Measurements from ENCODE around the gene KLHDC8A.

Gene KLHDC8A

DNA sequence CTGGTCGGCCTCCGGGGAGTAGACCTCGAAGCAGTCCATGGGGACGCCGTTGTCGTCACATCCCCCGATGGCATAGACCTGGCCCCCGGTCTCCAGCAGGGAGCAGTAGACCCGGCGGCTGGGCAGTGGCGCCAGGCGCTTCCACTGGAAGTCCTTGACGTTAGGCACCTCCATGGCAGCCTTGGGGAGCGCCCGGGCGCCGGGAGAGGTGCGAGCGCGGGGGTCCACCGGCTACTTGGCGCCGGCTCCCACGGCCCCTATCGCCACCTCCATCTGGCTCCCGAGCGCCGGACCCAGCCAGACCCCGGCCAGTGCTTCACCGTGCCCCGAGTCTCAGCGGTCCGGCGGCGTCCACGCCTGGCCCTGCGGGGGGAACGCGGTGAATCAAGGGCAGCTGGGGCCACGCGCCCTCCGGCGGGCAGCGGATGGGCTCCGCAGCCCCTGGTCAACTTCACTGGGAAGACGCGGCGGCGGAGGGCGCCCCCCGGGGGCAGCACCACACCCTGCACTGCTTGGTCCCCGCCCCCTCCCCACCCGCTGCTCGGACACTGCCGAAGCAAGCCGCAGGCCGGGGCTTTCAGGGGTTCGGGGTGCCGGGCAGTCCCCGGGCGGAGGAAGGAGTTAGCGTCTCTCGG is 13.2 kb downstream of the KLHDC8A start:
- DNase-seq: no peak

DNA sequence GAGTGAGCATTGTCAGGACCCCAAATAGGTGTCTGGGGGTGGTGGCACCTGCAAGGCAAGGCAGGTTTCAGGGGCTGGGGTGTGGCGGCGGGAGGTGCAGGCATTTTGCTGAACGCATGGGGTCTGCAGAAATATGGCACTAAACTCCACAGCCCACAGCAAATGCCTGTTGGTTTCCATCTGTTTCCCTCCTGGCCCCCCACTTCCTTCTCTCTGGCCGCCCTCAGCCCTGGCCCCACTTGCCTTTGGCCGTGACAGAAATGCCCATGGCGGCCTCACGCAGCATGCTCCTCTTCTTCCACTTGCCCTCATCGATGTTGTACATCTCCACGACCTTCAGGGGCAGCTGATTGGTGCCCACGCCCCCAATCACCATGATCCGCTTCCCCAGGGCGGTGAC is 13.7 kb downstream of the KLHDC8A start:
- DNase-seq: no peak

DNA sequence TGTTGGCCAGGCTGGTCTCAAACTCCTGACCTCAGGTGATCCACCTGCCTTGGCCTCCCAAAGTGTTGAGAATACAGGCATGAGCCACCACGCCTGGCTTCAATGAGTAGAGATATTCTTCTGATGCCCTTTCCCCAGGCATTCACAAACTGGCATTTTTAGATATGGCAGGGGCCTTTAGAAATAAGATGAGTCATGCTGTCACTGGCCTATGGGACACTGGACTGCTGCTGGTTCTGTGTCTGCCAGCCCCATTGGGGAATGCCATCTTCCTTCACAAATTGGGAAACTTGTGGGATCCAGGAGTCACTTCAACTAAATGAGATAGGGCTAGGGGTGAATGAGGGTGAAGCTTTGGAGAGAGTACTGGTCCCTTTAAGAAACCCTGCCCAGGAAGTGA is 16.0 kb downstream of the KLHDC8A start:
- DNase-seq: no peak

DNA sequence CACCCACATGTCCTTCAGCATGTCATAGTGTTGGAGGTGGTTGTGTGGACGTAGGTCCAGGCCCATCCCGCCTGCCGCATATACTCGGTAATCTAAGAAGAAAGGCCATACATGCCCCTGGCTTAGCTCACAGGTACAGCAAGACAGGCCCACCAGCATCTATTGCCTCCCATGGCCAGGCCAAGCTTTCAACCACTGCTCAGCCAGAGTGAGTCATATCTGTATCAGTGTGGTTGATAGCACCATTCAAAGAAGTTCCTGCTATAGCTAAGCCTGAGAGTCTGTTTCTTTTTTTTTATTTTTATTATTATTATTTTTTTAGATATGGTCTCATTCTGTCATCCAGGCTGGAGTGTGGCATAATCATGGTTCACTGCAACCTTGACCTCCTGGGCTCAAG is 17.0 kb downstream of the KLHDC8A start:
- no peak for DNase-seq

DNA sequence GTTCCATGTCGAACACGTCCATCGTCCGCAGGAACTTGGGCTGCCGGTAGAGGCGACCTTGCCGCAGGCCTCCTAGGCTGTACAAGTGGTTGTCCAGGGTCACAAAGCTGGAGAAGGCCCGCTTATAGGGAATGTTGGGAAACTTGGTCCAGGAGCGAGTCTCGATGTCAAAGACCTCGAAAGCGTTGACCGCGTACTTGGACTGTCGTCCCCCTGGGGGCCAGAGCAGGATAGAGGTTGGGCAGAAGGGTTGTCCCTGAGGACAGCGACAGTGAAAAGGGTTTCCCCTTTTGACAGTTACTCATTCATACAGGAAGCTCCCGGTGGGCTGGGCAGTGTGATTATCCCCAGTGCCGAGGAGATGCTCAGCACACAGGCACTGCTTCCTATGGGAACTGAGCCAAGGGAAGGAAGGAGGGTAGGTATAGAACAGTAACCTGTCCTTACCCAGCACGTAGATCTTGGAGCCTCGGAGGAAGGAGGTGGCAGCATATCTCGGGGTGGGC is 17.5 kb downstream of the KLHDC8A start:
- DNase-seq: no peak

DNA sequence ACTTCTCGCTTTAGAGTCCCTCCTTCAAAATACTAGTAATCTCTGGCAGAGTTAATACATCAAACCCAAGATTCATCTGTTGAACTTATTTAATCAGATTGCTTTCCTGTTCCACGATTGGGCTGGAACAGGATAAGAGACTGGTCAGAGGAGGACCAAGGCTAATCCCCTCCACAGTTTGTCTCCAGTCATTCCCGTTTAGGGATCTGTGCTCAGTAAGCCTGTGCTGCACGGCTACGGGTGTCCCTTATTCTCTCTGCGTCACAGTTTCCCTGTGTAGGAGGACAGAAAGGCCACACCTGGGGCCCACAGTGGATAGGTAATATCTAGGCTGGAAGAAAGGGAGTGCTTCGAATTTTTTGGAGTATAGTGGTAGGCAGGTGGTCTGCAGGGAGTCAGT is 18.7 kb downstream of the KLHDC8A start:
- DNase-seq: no peak

DNA sequence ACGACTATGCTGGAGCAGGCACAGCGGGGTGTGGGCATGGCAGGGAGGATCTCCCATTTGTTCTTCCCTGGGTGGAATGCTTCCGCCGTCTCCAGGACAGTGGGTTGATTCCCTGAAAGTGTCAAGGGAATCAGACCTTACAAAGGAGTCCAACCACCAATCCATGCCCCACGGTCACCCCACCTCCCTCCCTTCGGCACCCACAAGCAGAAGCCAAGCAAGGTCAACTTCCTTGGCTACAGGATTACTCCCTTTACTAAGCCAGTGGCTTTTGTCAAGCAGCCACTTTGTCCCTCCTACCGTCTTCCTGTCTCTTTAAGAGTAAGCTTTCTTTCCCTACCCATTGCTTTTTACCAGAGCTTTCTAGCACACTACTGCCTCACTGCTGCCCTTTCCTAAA is 19.2 kb downstream of the KLHDC8A start:
- DNase-seq: no peak

DNA sequence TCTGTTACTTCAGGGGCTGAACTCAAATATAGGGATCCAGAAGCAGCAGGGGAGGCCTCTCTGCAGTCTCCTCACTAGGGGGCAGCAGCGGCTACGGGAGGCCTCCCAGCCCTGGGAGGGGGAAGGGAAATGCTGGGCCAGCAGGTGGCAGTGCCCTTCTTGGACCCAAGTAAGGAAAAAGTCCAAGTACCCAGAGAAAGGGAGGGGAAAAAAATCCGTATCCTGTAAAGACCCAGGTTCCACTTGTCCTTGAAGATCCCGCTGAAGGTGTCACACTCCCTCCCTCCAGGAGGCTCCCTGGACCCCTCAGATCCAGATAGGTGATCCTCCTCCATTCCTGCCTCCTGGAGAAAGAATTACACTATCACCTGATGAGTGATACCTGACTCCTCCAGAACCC is 21.0 kb downstream of the KLHDC8A start:
- peak; percentile 83 for DNase-seq

DNA sequence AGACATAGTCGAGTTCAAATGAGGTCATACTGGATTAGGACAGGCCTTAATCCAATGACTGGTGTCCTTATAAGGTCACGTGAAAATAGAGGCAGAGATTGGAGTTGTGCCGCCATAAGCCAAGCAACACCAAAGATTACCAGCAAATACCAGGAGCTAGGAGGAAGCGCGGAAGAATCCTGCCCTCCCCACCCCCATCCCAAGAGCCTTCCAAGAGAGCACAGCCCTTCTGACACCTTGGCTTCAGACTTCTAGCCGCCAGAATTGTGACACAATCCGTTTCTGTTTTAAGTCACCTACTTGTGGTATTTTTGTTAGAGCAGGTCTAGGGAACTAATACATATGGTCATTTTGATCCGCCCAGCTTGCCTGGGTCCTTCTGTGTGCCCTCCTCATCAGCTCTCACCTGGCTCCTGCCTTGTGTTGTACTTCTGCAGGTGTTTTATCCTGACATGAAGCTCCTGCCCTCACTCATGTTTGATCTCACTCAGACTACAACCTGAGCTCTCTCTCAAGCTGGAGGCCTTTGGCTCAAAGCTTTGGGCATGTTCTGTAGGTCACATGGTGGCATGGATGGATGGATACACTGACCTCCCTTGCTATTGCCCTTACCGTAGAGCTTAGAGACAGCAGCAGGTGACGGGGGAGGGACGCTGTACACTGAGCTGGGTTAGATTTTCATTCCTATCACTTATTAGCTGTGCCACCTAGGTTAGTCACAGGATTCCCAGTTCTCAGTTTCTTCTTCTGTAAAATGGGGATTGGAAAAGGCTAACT is 24.5 kb downstream of the KLHDC8A start:
- DNase-seq: no peak

DNA sequence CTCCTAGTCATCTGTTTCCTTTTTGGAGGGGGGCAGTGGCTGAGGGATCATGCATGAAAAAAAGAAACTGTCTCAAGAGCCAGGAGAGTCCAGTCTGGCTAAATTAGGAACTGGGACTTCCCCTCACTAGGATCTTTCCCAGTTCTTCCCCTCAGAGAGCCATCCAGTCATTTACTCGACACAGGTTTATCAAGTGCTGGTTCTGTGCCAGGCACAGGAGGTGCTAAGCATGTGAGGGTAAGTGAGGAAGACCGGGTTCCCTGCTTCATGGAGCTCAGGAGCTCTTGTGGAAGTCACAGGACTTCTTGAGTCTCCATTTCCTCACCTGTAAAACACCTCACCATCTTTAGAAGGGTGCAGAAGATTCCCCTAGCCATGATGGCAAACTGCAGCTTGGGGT is 26.6 kb downstream of the KLHDC8A start:
- DNase-seq: no peak

DNA sequence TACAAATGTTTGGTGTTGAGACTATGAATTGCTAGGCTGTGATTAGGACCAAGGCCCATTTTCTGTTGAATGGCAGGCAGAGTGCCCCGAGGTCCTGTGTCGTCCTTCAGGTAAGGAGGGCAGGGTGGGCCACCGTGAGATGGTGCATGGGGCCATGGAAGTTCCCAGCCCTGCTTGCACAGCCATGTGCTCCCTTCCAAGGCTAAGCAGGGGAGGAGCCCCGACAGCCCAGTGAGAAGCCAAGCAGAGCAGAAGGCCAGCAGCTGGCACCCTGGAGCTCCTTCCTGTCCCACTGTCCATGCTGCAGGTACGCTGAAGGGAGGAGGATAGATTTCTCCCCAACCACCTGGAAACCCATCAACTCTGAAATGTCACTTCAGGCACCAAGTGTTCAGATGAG is 27.0 kb downstream of the KLHDC8A start:
- DNase-seq: peak; percentile 31

DNA sequence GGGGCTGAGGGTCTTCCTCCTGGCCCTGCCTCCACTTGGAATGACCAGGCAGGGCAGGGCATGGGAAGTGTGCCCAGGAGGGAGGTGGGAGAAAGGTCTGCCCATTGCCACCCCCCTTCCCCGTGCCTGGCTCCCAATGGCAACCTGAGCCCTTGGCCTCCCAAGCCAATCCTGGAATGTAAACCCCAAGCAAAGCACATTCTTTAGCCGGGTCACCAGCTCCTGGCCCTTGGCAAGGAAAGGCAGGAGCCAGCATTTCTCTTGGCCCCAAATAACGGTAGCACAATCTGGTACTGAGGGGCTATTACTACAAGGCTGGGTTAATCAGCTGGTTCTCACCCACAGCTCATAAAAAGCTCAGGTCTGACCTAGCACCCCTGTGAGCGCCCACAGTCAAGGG is 28.2 kb downstream of the KLHDC8A start:
- DNase-seq: no peak

DNA sequence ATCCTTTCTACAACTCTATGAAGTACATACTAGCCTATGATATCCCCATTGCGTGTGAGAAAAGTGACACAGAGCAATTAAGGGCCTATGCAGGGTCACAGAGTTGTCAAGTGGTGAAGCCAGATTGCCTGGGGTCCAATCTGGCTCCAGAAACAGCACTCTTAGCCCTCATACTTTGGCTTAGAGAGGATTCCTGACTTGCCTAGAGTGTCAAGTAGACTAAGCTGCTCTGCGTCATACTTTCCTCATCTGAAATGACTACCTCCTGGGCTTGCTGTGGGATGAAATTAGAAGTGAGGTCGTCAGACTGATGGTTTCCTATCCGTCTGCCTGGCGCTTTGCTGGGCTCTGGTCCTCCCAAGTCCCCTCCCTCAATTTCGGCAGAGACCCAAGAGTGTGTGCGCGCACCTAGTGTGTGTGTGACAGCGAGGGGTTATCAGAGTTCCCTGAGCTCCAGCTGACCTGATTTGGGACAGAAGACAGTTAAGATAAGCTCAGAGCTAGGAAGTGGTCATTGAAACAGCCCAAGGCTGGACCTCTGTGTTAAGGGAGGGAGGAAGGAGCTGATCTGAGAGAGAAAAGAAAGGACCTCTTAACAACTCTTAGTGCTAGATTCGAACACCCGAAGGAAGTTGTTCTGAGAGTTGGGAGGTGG is 29.8 kb downstream of the KLHDC8A start:
- DNase-seq: no peak

DNA sequence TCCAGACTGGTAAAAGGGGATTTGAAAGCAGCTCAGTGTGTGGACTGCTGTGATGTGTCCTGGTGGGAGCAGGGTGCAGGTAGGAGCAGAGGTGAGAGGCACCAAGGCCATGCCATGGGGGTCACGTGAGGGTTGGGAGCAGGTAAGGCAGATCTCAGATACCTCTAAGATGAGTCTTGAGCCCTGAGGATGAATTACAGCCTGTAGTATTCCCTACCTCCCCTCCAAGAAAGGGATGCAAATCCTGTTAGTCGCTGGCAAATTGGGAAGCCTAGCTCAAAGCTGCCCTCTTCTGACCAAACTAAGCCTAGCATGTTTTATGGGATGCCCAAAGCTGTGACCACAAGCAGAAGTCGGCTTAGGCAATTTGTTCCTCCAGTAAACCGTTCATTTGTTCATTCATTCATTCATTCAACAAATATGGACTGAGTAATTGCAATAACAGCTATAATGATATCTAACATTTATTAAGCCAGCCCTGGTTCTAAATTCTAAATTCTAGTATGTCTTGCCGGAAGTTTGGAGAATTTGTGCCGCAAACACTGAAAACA is 31.3 kb downstream of the KLHDC8A start:
- DNase-seq: peak; percentile 73

DNA sequence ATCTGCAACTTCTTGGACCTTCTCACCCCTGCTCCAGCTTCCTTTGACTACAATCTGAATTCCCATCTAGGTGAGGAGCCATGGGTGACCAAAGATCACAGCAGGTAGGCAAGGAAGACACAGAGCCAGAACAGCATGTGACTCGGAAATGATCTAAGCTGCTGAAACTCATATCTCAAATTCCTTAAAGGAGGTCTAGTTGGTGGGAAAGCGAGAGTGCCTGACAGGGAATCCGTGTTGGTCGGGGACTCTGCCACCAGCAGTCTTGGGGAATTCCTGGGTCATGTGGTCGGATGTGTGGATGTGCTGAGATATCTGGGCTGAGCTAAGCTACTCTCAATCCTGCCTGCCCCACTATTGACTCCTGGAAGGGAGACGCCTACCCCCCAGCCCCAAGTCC is 31.9 kb downstream of the KLHDC8A start:
- no peak for DNase-seq

DNA sequence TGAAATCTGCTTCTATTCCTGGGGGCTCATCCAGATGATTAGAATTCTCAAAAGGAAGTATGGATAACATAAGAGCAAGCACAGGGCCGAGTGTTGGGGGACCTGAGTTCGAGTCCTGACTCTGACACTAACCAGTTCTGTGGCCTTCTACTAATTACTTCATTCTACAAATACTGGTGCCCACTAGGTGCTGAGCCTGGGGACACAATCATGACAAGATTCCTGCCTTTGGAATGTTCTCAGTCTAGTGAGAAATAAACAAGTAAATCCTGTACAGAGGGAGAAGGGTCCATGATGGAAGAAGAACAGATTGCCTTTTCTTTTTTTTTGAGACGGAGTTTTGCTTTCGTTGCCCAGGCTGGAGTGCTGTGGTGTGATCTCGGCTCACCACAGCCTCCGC is 32.9 kb downstream of the KLHDC8A start:
- DNase-seq: no peak

DNA sequence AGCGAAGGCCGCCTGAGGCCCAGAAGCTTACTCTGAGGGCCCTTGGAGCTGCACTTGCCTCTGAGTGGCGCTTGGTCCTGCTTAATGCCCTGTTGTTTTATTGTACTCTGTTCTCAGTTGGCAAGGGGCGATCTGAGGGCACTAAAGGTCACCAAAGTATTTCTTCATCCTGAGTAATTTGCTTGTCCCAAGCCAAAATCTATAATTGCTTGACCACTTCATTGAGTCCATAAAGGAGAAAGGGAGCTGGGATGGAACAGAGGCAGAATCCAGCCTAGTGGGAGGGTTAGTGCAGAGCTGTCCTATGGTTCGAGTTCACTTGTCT is 34.8 kb downstream of the KLHDC8A start:
- DNase-seq: no peak

DNA sequence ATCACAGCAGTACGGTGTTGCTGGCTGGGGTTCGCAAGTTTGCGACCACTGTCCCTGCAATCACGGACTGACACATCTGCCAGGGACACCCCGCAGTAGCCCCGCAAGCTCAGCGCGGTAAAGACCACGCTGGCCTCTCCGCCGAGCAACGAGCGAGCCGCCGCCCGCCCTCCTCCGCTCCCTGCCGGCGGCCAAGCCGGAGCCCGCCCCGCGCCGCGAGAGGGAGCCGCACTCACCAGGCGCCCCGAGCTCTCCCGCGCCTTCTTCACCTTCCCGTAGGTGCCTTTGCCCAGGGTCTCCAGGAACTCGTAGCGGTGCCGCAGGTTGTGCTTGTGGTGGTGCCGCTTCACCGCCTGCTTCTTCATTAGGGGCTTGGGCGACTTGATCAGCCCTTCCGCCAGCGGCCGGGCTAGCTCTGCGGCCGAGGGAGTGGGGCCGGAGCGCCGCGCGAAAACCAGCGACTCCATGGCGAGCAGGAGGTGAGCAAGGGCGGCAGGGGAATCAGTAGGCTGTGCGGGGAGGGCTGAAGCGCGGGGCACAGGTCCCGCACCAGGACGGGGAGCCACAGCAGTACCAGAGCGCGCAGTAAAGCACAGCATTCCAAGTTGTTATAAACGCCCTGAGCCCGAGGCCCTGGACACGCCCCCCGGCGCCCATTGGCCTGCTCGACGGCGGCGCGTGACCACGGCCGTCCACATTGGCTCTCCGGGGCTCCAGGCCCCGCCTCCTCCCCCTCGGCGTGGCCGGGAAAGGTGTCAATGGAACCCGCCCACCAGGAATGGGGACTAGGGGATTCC is 35.4 kb downstream of the KLHDC8A start, which contains the start of gene NUAK2:
TSS of gene NUAK2 (minus strand) at position 584 of the 797 bp plus-strand sequence. CDS start at position 467, 117 bp downstream.
- DNase-seq: peak; percentile 91

DNA sequence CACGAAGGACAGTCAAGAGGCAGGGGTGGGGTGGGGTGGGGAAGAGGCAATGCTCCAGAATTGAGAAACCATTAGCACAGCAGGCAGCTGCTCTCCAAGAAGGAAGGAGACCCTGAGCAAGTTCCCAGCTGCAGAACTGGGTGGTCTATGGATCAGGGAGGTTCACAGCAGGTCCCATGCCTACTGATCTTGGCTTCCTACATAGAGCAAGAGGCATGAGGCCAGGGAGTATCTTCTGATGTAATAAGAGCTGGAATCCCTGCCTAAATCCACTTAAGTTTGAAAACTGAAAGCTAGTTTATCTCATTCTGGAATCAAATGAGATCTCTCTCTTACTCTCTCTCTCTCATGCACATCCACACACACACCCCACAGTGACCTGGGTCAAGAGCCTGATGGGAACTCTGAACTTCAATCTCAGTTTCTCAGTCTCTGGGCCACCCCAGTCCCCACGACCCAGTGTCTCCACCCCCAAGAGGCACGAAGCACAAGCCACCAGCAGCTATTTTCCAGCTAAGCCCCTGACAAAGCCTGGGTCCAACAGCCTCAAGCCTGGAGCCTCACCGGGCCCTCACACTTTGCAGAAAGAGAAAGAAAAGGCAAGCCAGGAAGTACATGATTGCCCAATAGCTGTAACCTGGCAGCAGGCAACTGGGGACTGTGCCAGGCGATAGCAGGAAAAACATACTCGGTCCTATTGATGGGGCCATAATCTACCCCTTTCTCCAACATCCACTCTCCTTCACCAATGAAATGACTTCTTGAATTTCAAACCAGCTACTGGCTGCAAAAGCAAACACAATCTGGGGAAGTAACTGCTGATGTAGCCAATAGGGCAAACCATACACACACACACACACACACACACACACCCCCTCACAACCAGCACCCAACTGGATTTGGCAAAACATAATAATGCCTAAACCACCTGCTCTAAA is 37.4 kb downstream of the KLHDC8A start:
- peak; percentile 96 for DNase-seq

DNA sequence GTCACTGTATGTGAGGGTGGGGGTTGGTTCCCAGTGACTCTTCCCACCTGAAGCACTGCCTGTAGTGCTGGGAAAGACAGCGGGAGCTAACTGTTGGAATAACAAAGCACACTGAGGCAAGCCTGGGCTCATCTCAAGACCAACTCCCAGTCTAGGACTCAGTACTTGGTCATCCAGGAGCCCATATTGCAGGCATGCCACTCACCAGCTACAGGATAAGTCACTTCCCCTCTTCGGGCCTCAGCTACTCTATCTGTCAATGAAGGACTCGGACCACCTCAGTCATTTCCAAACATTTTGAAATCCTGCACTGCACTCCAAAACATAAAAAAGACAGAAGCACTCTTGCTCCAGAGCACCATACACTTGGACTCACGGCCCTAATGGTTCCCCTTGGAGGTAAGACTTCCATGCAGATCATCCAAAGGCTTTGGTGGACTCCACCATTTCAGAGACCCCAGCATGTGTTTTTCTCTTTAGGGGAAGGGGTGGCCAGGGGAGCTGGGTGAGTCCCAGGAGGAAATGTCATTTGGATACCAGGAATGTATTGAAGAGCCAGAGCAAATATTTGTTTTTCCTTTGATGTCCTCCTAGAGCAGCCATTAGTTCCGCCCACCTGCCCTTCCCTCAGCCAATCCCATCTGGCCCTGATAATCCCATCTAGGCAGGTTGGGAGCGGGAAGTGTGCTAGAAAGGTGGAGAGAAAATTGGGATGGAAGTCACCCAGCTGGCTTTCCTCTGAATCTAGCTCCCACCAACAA is 38.3 kb downstream of the KLHDC8A start:
- DNase-seq: peak; percentile 95
